ENCODE data around the gene ELMO1. TPM values are rescaled to one million over a fixed set of nuclear protein-coding genes. Genes with fewer than 3 reads are reported as not detected.

ELMO1 gene
- total RNA-seq, 1 experiment from 2014 or later, result 24.0 TPM

DNA sequence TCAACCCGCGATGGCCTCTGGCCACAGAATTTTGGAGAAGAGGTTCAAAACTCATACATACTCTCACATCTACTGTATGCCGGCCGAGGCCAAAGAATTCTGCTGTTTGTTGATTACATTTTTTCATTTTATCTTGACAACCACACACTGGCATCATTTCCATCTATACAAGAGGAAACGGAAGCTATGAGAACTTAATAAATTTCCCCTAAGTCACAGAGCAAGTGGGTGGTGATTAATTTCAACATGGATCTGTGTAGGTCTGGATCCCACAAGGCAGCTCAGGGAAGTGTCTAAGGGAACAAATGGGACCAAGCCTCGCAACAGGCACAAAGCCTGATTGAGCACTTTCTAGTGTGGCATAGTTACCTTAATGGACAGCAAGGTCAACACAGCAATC is 18.0 kb downstream of the ELMO1 start:
- DNase-seq (ENCODE audit: low spot score), result no peak

DNA sequence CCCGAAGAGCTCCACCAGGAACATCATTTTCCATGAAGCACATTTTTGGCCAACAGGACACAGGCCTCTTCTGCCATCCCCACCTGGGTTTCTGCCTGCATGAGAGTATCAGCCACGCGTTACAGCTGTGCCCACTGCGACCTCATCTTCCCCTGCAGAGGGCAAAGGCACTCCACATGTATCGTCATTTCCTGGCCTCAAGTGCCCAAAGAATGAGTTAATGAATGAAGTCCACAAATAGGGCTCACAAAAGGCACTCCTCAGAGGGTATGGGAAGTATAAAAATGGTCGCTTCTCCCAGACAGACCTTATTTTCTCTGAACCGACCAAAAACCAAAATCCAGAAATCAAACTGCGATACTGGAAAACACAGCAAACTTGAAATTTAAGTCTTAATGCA is 18.5 kb downstream of the ELMO1 start:
- no peak for DNase-seq (ENCODE audit: low spot score)

DNA sequence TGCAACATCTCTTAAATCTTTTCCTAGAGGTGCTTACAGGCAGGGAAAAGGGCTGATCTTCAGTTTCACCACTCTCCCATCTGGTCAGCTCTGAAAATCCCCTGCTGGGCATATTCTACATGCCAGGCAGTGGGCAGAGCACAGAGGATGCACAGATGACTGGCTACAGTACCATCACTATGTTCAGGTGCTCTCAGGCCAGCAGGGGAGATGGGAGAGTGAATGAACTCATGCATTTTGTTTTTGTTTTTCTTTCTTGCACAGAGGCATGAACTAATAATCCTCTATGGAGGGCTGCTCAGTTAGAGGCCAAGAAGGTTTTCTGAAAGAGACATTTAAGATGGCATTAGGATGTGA is 19.3 kb downstream of the ELMO1 start:
- no peak for DNase-seq (ENCODE audit: low spot score)

DNA sequence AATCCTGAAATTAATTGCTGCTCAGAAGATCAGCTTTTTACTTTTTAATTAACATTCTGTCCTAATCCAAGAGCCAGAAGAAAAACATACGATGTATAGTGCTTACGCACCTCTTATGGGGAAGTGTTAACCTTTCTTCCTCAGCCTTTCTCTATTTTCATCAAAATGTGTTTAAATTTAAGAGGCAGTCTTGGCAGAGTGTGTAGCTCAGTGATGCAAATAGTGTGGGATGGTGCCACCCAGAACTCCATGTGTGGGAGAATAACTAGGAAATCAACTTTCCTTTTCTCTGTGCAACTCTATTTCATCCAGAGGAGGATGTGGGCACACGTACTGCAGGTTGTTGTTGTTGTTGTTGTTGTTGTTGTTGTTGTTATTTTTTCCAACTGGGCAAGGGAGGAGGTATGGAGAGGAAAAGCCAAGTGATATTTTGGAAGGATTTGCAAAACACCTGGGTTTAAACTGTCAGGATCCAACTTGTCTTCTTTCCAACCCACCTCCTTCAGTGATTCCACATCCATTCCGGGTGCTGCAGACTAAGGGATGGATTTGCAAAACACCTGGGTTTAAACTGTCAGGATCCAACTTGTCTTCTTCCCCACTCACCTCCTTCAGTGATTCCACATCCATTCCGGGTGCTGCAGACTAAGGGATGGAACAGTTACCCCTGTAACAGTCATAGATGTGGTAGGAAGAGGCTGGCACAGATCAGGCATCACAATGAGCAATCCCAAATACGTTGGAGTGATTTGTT is 19.8 kb downstream of the ELMO1 start:
- no peak for DNase-seq (ENCODE audit: low spot score)

DNA sequence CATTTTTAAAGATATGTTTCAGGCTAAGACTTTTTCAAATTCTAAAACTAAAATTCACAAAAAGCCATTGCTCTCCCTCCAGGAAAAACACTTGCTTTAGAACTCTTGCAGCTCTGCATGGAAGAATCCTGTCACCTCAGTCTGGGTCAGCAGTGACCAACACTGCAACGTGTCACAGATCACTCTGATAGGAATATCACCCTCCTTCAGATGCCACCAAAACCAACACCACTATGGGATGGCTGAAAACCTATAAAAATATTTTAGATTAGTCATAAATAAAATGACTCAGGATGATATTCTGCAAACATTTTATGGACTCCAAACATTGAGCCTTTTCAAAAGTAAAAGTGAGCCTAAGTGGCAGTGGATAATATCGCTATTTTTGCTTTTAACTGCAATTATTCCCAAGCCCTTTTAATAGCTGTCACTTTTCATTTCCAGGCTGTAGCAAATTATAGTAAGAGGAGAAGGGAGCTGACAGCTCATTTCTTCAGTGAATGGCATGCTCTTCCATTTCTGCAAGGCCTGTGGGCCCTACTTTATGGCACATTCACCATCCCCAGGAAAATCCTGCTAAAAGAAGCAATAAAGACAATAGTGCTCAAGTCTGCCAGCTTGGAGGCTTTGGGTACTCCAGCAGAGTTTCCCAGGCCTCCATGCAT is 21.3 kb downstream of the ELMO1 start:
- DNase-seq (ENCODE audit: low spot score), result no peak

DNA sequence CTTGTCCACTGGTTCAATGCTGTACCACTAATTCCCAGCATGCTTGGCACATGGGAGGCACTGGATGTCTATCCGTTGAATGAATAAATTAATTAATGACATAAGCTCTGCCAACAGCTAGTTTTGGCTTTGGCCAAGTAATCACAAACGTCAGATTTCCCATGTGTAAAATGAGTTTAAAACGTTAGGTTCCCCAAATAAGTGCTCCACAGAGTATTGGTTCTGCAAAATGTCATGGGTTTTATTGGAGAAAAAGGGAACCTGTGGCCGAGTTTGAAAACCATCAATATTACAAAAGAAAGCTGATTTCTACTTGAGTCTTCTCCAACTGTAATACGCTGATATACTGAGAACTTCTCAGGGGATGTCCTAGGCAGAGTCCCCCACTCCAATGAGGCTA is 23.2 kb downstream of the ELMO1 start:
- no peak for DNase-seq (ENCODE audit: low spot score)

DNA sequence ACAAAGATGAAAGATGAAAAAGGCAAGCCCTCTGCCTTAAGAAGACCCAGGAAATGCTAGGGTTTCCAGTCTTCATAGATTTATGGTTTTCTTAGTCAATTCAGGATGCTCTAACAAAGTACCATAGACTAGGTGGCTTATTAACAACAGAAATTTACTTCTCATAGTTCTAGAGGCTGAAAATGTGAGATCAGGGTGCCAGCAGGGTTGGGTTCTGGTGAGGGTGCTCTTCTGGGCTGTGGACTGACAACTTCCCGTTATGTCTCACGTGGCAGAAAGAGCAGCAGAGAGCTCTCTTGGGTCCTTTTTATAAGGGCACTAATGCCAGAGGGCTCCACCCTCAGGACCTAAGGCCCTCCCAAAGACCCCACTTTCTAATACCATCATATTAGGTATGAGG is 23.7 kb downstream of the ELMO1 start:
- no peak for DNase-seq (ENCODE audit: low spot score)

DNA sequence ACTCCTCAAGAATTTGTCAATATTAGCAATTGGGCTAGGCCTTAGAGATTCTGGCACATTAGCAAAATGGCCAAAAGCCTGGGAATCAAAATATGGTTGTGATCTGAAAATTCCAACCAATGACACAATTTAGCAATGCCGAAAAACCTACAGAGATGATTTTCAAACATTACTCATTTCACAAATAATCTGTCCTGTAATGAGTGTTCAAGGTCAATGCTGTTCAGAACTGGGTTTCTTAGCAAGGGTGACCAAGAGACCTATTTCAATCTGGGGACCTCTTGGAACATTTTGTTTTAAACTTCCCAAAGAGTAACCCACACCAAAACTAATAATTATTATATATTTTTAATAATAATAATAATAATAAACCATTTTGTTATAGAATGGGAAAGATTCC is 24.1 kb downstream of the ELMO1 start:
- no peak for DNase-seq (ENCODE audit: low spot score)

DNA sequence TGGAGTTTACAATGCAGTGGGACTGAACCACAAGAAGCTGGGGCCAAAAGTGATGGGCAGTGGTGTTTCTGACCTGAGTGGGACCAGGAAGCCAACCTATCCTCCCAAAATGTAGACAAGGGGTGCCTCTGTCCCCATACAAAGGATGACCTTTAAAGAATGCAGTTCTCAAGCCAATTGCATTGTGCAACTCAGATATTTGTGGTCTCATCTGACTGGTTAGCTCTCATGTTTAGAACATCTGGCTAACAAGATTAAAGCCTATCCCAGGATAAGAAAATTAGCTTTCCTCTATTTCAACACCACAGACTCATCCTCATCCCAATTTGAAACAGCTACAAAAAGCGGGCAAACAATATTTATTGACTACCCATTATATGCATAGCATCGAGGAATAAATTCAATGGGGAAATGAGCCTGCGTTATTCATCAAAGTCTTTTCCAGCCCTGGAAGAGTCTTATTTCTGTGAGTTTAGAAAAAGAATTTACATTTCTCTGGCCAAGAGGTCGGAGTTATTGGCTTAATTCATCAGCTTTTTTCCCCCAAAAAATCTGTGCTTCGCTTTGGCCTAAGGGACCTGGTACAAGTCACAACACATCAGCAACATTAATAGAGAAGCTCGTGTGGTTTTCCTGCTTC is 26.7 kb downstream of the ELMO1 start:
- DNase-seq (ENCODE audit: low spot score), result no peak

DNA sequence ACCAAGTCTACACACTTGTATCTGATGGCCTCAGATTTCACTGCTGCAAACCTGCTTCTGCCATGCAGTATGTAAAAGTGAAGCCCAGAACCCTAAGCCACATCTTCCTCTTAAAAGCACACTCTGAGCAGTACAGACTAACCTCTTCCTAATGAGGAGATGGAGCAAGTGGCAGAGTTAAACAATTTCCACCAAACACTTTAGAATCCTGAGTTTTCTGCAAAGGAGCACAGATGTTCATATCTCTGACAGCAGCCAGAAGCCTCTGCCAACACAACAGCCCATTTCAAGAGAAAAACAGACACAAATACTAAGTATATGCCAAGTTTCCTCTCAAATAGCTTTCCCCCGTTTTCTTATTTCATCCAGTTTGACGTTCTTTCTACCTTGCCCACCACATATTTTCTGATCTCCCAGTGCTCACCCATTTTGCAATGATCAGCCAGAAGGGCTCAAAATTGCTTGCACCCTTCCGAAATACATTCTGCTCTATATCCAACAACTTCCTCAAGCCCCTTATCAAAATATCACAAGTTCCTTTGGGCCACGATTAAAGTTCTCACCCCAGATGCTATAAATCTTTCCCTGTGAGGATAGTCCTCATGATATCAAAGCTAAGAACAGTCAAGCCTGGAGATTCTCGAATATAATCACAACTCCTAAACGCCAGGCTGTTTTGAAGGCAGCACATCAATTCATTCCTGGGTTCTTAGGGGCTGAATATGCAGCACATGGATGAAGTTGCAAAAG is 27.5 kb downstream of the ELMO1 start:
- DNase-seq (ENCODE audit: low spot score), result no peak

DNA sequence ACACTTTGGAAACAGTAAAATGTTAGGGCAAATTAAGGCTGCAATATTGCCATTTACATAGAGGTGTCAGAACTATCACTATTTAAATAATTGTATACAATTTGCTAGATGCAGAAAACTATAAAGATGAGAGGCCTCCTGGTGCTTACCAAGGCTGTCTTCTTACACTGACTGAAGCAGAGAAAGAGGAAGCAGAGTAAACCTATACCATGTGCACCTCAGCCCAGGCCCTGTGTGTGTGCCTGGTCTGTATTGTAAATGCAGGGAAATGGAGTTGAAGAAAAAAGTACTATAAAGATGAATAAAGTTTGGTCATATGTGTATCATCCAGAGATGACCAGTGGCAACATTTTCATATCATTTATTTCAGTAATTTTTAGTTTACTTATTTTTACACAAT is 29.2 kb downstream of the ELMO1 start:
- DNase-seq (ENCODE audit: low spot score), result no peak

DNA sequence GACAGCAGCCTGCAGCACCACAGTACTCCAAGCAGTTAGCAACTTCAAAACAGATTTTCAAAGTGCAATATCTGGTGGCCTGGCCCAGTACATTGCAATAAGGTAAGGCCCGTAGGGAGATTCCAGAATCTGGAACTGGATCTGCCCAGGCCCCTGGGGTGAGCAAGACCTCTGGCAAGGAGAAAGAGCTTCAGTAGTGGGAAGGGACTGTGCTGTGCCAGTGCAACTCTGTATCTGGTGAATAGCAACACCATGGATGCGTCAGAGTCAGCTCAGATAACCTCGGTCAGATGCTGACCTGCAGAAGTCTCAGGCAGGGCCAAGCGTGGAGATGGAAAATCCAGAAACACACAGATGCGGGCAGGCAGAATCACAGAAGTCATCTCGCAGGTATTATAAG is 30.3 kb downstream of the ELMO1 start:
- DNase-seq (ENCODE audit: low spot score), result no peak

DNA sequence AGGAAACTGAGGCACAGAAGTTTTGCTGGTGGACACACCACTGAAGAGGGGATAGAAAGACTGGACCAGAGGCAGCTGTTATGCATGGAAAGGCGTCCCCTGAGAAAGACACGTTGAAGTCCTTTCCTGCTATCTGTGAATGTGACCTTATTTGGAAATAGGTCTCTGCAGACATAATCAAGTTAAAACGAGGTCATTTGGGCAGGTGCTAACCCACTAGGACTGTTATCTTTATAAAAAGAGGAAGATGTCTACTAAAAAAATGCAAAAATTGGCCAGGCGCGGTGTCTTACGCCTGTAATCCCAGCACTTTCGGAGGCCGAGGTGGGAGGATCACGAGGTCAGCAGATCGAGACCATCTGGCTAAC is 31.6 kb downstream of the ELMO1 start:
- no peak for DNase-seq (ENCODE audit: low spot score)

DNA sequence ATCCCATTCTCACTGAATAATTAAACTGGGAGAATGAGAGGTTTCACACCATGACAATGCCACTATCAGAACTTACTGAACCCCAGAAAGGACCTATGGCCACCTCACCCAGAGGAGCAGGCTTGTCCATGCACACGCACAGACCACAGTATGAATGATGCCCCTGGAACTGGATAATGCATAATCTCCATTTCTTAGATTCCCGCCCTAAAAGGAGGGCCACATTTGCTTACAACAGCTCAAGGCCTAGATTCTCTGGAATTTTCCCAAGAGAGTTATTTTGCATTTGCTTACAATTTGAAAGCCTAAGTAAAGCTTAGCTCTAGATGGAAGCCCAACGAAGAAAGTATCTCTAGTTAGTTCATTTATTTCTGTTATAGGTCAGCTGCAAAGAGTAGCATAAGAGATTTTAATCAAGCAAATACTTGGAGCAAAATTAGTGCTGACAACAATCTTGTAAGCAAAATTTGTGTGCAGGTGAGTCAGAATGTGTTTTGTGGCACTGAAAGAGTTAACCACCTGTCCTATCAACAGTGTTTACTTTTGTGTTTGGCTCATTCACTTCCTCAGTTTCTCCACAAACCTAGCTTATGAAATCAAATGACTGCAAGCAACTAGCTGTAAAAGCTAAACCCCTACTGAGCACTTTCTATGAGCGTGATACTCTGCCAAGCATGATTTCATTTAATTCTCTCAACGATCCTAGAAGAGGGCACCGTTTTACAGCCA is 32.1 kb downstream of the ELMO1 start:
- DNase-seq (ENCODE audit: low spot score), result no peak

DNA sequence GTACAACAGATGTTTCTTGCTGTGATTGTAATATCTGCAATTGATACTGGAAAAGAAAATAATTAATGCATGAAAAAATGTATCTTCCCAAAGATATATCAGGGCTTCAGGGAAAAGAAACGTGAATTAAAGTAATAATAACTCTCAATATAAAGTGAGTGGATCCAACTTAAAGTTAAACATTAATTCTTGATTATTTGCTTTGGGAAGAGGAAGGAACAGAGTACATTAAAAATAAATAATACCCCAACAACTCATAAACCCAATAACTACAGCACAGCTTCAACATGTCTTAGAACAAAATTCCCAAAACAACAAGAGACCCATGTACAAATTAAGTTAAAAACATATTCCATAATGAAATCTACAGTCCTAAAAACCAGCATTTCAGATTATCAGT is 33.0 kb downstream of the ELMO1 start:
- no peak for DNase-seq (ENCODE audit: low spot score)

DNA sequence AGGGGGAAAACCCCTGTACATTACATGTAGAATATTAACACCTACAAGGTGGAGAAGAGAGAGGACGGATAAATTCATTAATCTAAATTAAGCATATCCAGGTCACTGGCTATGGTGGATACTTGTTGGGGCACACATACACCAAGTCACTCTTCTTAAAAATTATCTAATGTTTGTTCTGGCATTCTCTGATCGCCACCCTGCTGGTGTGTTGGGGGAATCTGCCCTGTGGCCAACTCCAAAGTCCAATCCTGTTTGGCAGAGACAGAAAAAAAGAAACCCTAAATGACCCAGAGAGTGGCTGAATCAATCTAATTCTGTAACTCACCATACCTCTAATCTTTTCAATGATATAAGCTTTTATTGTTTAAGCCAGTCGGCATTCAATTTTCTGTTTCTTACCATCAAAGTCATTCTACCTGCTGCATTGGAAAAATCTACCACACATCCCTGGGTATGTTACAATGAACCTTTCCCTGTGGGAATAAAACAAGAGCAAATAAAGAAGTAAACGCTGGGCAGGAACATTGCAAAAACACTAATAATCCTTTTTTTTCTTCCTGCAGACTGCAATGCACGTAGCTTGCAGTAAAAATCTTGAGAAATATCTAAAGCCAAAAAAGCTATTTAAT is 34.2 kb downstream of the ELMO1 start:
- DNase-seq (ENCODE audit: low spot score), result no peak

DNA sequence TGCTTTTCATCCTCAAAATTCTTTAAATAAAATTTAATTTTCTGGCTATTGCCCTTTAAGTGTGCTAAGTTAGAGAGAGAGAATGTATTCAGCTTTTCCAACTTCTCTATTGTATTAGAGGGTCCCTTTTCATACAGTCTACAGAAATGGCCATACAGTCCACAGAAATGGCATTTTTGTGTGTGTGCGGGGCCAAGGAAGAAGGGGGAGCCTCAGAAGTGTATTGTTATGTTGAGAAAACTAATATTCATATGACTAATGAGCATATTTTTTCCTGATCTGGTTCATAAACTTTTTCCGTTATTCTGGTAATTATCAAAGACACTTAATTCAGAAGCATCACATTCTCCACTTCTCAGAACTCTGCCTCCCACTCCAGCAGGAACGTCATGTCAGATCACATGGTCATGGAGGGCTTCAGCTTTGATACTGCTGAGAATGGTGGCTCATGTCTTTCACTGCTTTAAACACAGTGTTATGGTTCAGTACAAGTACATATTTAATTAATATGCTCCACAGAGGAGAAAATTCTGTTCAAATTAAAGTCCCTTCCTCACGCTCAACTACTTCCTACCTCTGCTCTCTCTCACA is 37.1 kb downstream of the ELMO1 start:
- no peak for DNase-seq (ENCODE audit: low spot score)

DNA sequence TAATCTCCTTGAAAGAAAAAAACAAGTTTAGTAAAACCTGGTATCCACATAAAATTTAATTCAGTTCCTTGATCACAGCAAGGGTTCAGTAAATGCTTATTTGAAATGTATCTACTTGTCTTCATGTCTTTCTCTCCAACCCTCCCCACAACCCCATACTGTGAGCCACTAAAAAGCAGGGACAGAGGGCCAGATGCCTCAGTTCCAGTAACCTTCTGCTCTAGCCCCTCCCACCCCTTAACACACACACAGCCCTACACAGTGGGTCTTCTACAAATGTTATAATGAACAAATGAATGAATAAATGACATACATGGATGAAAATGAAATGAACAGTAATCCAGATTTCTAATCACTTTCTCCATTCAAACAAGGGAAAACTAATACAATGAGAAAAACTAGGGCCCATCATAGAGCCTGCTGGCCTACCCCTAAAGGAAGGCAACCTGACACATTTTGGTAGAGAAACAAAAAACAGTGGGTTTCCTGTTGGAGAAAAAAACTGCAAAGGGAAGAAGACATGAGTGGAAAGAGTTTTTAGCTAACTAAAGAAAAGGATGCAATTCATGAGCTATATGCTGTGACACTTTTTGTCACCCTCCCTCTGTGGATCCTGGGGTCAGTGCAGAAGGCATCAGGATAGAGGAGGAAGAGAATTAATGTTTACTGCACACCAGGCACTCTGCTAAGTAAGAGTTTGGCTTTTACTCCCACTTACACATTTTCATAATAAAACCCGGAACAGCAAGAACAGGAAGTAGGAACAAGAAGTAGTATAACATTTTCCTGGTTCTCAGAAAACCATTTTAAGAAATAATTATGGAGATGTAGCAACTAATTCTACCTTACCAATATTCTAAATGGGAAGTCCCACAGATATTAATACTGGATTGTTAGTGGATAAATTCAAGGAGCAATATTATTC is 38.1 kb downstream of the ELMO1 start:
- DNase-seq (ENCODE audit: low spot score), result no peak

DNA sequence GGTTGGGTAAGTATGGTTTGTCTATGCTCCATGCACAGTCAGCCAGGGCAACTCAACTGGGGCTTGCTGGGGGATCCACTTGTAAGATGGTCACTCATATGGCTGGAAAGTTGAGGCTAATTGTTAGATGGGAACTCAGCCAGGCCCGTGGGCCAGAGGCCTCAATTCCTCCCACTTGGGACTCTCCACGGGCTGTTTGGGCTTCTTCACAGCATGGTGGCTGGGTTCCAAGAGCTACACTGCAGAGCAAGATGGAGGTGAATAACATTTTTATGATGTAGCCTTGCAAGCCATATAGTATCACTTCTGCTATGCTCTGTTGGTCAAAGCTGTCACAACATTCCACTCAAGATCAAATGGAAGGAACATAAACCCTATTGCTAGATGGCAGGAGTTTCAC is 39.2 kb downstream of the ELMO1 start:
- DNase-seq (ENCODE audit: low spot score), result no peak

Measured in A172 (cell line).